ENCODE measurements around the gene RALGPS1. TPM values are rescaled to one million over a fixed set of nuclear protein-coding genes. Genes with fewer than 3 reads are reported as not detected.

RALGPS1 gene
- total RNA-seq, 2 donors from 2014 or later: 7.6 to 18.5 TPM

GRCh38 chr9:126904586-126904985, 10.0 kb upstream of the RALGPS1 start:
- H3K4me1 ChIP-seq (ENCODE audit: control insufficient read depth in 1 of 2, low read depth in 2 of 2): no peaks in the 10 kb centered on the region
- no peak for TF ChIP-seq CTCF (IDR thresholded peaks at IDR 0.05)
- H3K27me3 ChIP-seq (replicated peaks; ENCODE audit: insufficient read depth): no peaks in the 10 kb centered on the region
- ATAC-seq (ENCODE audit: insufficient number of reproducible peaks, low FRiP score, low read depth) (no peak), DNase-seq (ENCODE audit: low spot score) (no peak)
- H3K36me3 ChIP-seq: no peaks in the 10 kb centered on the region
- H3K9me3 ChIP-seq: no peaks in the 10 kb centered on the region
- no peak overlapping the region for H3K27ac ChIP-seq
- H3K4me3 ChIP-seq: no peak overlapping the region

GRCh38 chr9:126906091-126906490, 8.5 kb upstream of the RALGPS1 start:
- Histone ChIP-seq H3K4me3 (no peak overlapping the region), H3K27ac (no peak overlapping the region), H3K9me3 (no peaks in the 10 kb centered on the region), H3K27me3 (replicated peaks; ENCODE audit: insufficient read depth) (no peaks in the 10 kb centered on the region), H3K4me1 (ENCODE audit: control insufficient read depth in 1 of 2, low read depth in 2 of 2) (no peaks in the 10 kb centered on the region), H3K36me3 (no peaks in the 10 kb centered on the region)
- DNase-seq (ENCODE audit: low spot score) (no peak), ATAC-seq (ENCODE audit: insufficient number of reproducible peaks, low FRiP score, low read depth) (no peak)
- TF ChIP-seq CTCF (IDR thresholded peaks at IDR 0.05): no peak

- no peak overlapping the region for H3K4me3 ChIP-seq
- no peaks in the 10 kb centered on the region for H3K9me3 ChIP-seq
- no peaks in the 10 kb centered on the region for H3K27me3 ChIP-seq (replicated peaks; ENCODE audit: insufficient read depth)
- no peak overlapping the region for H3K27ac ChIP-seq
- no peak for DNase-seq (ENCODE audit: low spot score)
- no peak for TF ChIP-seq CTCF (IDR thresholded peaks at IDR 0.05)
- no peaks in the 10 kb centered on the region for H3K4me1 ChIP-seq (ENCODE audit: control insufficient read depth in 1 of 2, low read depth in 2 of 2)
- no peaks in the 10 kb centered on the region for H3K36me3 ChIP-seq
- no peak for ATAC-seq (ENCODE audit: insufficient number of reproducible peaks, low FRiP score, low read depth)
Measured at GRCh38 chr9:126907058-126907457, 7.5 kb upstream of the RALGPS1 start.

GRCh38 chr9:126915281-126915816, 767 bp downstream of the RALGPS1 start:
- ATAC-seq (ENCODE audit: insufficient number of reproducible peaks, low FRiP score, low read depth): no peak

GRCh38 chr9:126915846-126916543, 1.4 kb downstream of the RALGPS1 start:
- Histone ChIP-seq H3K9me3 (no peaks in the 10 kb centered on the region), H3K27ac (no peak overlapping the region), H3K4me1 (ENCODE audit: control insufficient read depth in 1 of 2, low read depth in 2 of 2) (peaks cover 0 to 6% of the 10 kb centered on the region in 2 donors), H3K27me3 (replicated peaks; ENCODE audit: insufficient read depth) (no peaks in the 10 kb centered on the region), H3K4me3 (no peak overlapping the region), H3K36me3 (no peaks in the 10 kb centered on the region)
- ATAC-seq (ENCODE audit: insufficient number of reproducible peaks, low FRiP score, low read depth) (no peak), DNase-seq (ENCODE audit: low spot score) (no peak)
- TF ChIP-seq CTCF (IDR thresholded peaks at IDR 0.05): no peak

More at GRCh38 chr9:126915281-126915816, 767 bp downstream of the RALGPS1 start:
- Histone ChIP-seq H3K4me1 (ENCODE audit: control insufficient read depth in 1 of 2, low read depth in 2 of 2) (peaks cover 0 to 6% of the 10 kb centered on the region in 2 donors), H3K27ac (no peak overlapping the region), H3K27me3 (replicated peaks; ENCODE audit: insufficient read depth) (no peaks in the 10 kb centered on the region), H3K4me3 (peak overlapping the region; percentile 78), H3K36me3 (no peaks in the 10 kb centered on the region), H3K9me3 (no peaks in the 10 kb centered on the region)
- DNase-seq (ENCODE audit: low spot score): no peak
- no peak for TF ChIP-seq CTCF (IDR thresholded peaks at IDR 0.05)
